ENCODE data around the gene PPARG. TPM values are rescaled to one million over a fixed set of nuclear protein-coding genes. Genes with fewer than 3 reads are reported as not detected.
A peak's percentile ranks its signal among the peaks of the same experiment; 100 is the strongest.

PPARG gene
- total RNA-seq, 1 donor from 2014 or later = 128 TPM

- H3K36me3 ChIP-seq = no peaks in the 10 kb centered on the region
- intact Hi-C loops (cut with DNase I) = no loop called here
- H3K27me3 ChIP-seq (ENCODE audit: low read depth) = no peaks in the 10 kb centered on the region
- H3K9me3 ChIP-seq = no peaks in the 10 kb centered on the region
- peaks cover 11% of the 10 kb centered on the region for H3K4me1 ChIP-seq
- no peak overlapping the region for H3K4me3 ChIP-seq
- DNase-seq (no peak), ATAC-seq (no peak)
- no peak overlapping the region for H3K27ac ChIP-seq
- no peak for TF ChIP-seq CTCF (IDR thresholded peaks at IDR 0.05)
Measured at GRCh38 chr3:12461097-12461649, 172.3 kb downstream of the PPARG start.

GRCh38 chr3:12462159-12462947, 173.5 kb downstream of the PPARG start:
- Histone ChIP-seq H3K36me3 (no peaks in the 10 kb centered on the region), H3K4me3 (no peak overlapping the region), H3K27ac (peak overlapping the region; percentile 60), H3K4me1 (peaks cover 11% of the 10 kb centered on the region), H3K9me3 (no peaks in the 10 kb centered on the region), H3K27me3 (ENCODE audit: low read depth) (no peaks in the 10 kb centered on the region)
- TF ChIP-seq CTCF (IDR thresholded peaks at IDR 0.05) = no peak
- peak; percentile 67 for DNase-seq
- peak; percentile 39 to 45 for ATAC-seq
- intact Hi-C loops (cut with DNase I) = no loop called here

GRCh38 chr3:12463686-12464085, 174.8 kb downstream of the PPARG start:
- Histone ChIP-seq H3K4me1 (peaks cover 11% of the 10 kb centered on the region), H3K27ac (no peak overlapping the region), H3K9me3 (no peaks in the 10 kb centered on the region), H3K36me3 (no peaks in the 10 kb centered on the region), H3K4me3 (no peak overlapping the region), H3K27me3 (ENCODE audit: low read depth) (no peaks in the 10 kb centered on the region)
- TF ChIP-seq CTCF (IDR thresholded peaks at IDR 0.05) = no peak
- no peak for DNase-seq
- no peak for ATAC-seq
- intact Hi-C loops (cut with DNase I) = no loop called here

GRCh38 chr3:12464181-12464580, 175.3 kb downstream of the PPARG start:
- intact Hi-C loops (cut with DNase I) = no loop called here
- Histone ChIP-seq H3K9me3 (no peaks in the 10 kb centered on the region), H3K4me1 (peaks cover 11% of the 10 kb centered on the region), H3K27me3 (ENCODE audit: low read depth) (no peaks in the 10 kb centered on the region), H3K36me3 (no peaks in the 10 kb centered on the region), H3K4me3 (no peak overlapping the region), H3K27ac (no peak overlapping the region)
- no peak for TF ChIP-seq CTCF (IDR thresholded peaks at IDR 0.05)
- DNase-seq = no peak
- ATAC-seq = no peak

- DNase-seq = no peak
- intact Hi-C loops (cut with DNase I) = no loop called here
- Histone ChIP-seq H3K27ac (no peak overlapping the region), H3K36me3 (no peaks in the 10 kb centered on the region), H3K4me3 (no peak overlapping the region), H3K4me1 (peaks cover 11% of the 10 kb centered on the region), H3K9me3 (no peaks in the 10 kb centered on the region), H3K27me3 (ENCODE audit: low read depth) (no peaks in the 10 kb centered on the region)
- ATAC-seq = no peak
- no peak for TF ChIP-seq CTCF (IDR thresholded peaks at IDR 0.05)
Measured at GRCh38 chr3:12465151-12465835, 176.4 kb downstream of the PPARG start.

All from lower lobe of right lung (tissue), 2 donors.